ENCODE results near the gene CD52.

- TF ChIP-seq CTCF (optimal IDR thresholded peaks at IDR 0.05 in 1 of 3, IDR thresholded peaks at IDR 0.05 in 1 of 3, conservative IDR thresholded peaks at IDR 0.05 in 1 of 3; ENCODE audit: extremely low read depth in 1 of 3, insufficient read depth in 2 of 3, low read length in 3 of 3) (no peak), EZH2 (IDR thresholded peaks at IDR 0.05; ENCODE audit: low read length) (no peak)
Observed at GRCh38 chr1:26324550-26324949, 6.8 kb downstream of the CD52 start.
